Suppressor macrophage treated with lipopolysaccharide for 1 hour (primary cell): ENCODE results near the gene RPA1.
"Not testable (repeated sequence)": the region's sequence is repeated elsewhere in the genome, so short reads cannot be mapped to it uniquely, and the experiment has no call there.

ENCODE experiments used
- DNase-seq, 3 donors: peaks; one replicate each; pipeline ENCODE4 v3.0.0-alpha.2; 2020 to 2022

The RPA1 gene

GRCh38 chr17:1829592-1830257 is at the start of gene RPA1, which contains the start of gene SMYD4:
TSS of gene RPA1 (plus strand) at chr17:1830005. CDS start at chr17:1830094, 89 bp downstream.
TSS of gene SMYD4 (minus strand) at chr17:1829902. CDS start at chr17:1827994, 1,908 bp downstream.
- DNase-seq = peak; percentile 89 to 97 (median 95)

GRCh38 chr17:1782171-1782567 is 47.6 kb upstream of the RPA1 start:
- no peak for DNase-seq

- peak; percentile 78 to 86 (median 80) for DNase-seq
Measured at GRCh38 chr17:1783271-1783670, 46.5 kb upstream of the RPA1 start.

GRCh38 chr17:1783834-1784611 is 45.8 kb upstream of the RPA1 start:
- DNase-seq = peak; percentile 79 to 89 (median 81)

- DNase-seq = no peak
Measured at GRCh38 chr17:1785930-1786329, 43.9 kb upstream of the RPA1 start.

- DNase-seq = no peak
Measured at GRCh38 chr17:1786708-1787107, 43.1 kb upstream of the RPA1 start.

GRCh38 chr17:1787301-1787902 is 42.4 kb upstream of the RPA1 start:
- DNase-seq = peak; percentile 71 to 79 (median 74)

- peak in 2 of 3 donors; percentile 15 to 47 for DNase-seq
Measured at GRCh38 chr17:1789936-1790335, 39.9 kb upstream of the RPA1 start.

GRCh38 chr17:1792495-1793446 is 37.0 kb upstream of the RPA1 start:
- DNase-seq = no peak

GRCh38 chr17:1793447-1793806 is 36.4 kb upstream of the RPA1 start:
- DNase-seq = no peak

- DNase-seq = peak in 2 of 3 donors; percentile 17 to 19
Measured at GRCh38 chr17:1796800-1797199, 33.0 kb upstream of the RPA1 start.

GRCh38 chr17:1797323-1797722 is 32.5 kb upstream of the RPA1 start:
- no peak for DNase-seq

GRCh38 chr17:1797846-1798245 is 32.0 kb upstream of the RPA1 start:
- DNase-seq = not testable (repeated sequence)

GRCh38 chr17:1800240-1800639 is 29.6 kb upstream of the RPA1 start:
- DNase-seq = no peak

- no peak for DNase-seq
Measured at GRCh38 chr17:1800712-1801111, 29.1 kb upstream of the RPA1 start.

- DNase-seq = no peak
Measured at GRCh38 chr17:1802429-1802828, 27.4 kb upstream of the RPA1 start.

GRCh38 chr17:1803280-1803679 is 26.5 kb upstream of the RPA1 start:
- no peak for DNase-seq

- no peak for DNase-seq
Measured at GRCh38 chr17:1807890-1808289, 21.9 kb upstream of the RPA1 start.

- no peak for DNase-seq
Measured at GRCh38 chr17:1808644-1809043, 21.2 kb upstream of the RPA1 start.

- DNase-seq = not testable (repeated sequence)
Measured at GRCh38 chr17:1809815-1810214, 20.0 kb upstream of the RPA1 start.

- DNase-seq = no peak
Measured at GRCh38 chr17:1810450-1811103, 19.2 kb upstream of the RPA1 start.

- DNase-seq = no peak
Measured at GRCh38 chr17:1813088-1813487, 16.7 kb upstream of the RPA1 start.
